Stomach (tissue), 8 donors: ENCODE data around the gene HECA. TPM values are rescaled to one million over a fixed set of nuclear protein-coding genes. Genes with fewer than 3 reads are reported as not detected.

Source experiments
- polyA plus RNA-seq, 3 donors: library from polyadenylated mRNA; stranded (reverse); fragments of 200-250 nt; gene quantifications; one replicate each; pipeline ENCODE4 v1.2.3, GENCODE V29; 2013
- total RNA-seq, 5 donors: library from RNA; depleted of rRNA; stranded (reverse); fragments of >200 nt; gene quantifications; one replicate each; pipeline versions ENCODE4 v1.1.0 to v1.2.3, GENCODE V29; 2014 to 2016
- donor health status: healthy with polysubstance abuse.
- donor health status: Bipolar disorder and iron deficiency.
- donor health status: healthy.

The HECA gene
- total and polyA plus RNA-seq, 8 donors = 7.6 to 52.1 (median 31.0) TPM

Other genes with a start within 250 kb of the HECA start
- gene REPS1, start 146.8 kb upstream of the HECA start, total RNA-seq = 10 to 100 TPM; 40.8 to 85.4 (median 43.8) TPM
- 10 to 100 TPM; 11.8 to 39.4 (median 31.2) TPM for gene REPS1, start 146.8 kb upstream of the HECA start, polyA plus RNA-seq
- 10 to 100 TPM in 3 of 5 donors, not detected in 2; 16.2 to 35.0 (median 18.3) TPM for gene ABRACL, start 106.3 kb upstream of the HECA start, total RNA-seq
- gene ABRACL, start 106.3 kb upstream of the HECA start, polyA plus RNA-seq = 10 to 100 TPM; 46.3 to 99.9 (median 85.0) TPM
- 1 to 10 TPM in 2 of 5 donors, not detected in 3; 1.3 to 1.5 TPM for gene TXLNB, start 156.9 kb downstream of the HECA start, total RNA-seq
- under 1 TPM; 0.15 to 0.61 (median 0.37) TPM for gene TXLNB, start 156.9 kb downstream of the HECA start, polyA plus RNA-seq
- gene CITED2, start 239.6 kb downstream of the HECA start, total RNA-seq = 100 to 1,000 TPM in 1 of 5 donors, 10 to 100 TPM in 4; 22.3 to 102 (median 40.3) TPM
- 10 to 100 TPM; 15.3 to 32.7 (median 18.6) TPM for gene CITED2, start 239.6 kb downstream of the HECA start, polyA plus RNA-seq